ENCODE results near the gene ODC1.
"Not testable (repeated sequence)": the region's sequence is repeated elsewhere in the genome, so short reads cannot be mapped to it uniquely, and the experiment has no call there.

Gene ODC1

GRCh38 chr2:10493075-10493633, 45.0 kb upstream of the ODC1 start:
- in situ Hi-C loops (cut with MboI; ENCODE audit: low sequenced_read_pairs, unreplicated experiment) = no loop called here
- DNase-seq (ENCODE audit: low spot score) = no peak

GRCh38 chr2:10490806-10491291, 42.7 kb upstream of the ODC1 start:
- no peak for DNase-seq (ENCODE audit: low spot score)
- in situ Hi-C loops (cut with MboI; ENCODE audit: low sequenced_read_pairs, unreplicated experiment) = no loop called here
- TF ChIP-seq CTCF (IDR thresholded peaks at IDR 0.05; ENCODE audit: borderline replicate concordance, control extremely low read depth, extremely low read depth, insufficient read depth, missing control alignments) = no peak

More at GRCh38 chr2:10493075-10493633, 45.0 kb upstream of the ODC1 start:
- TF ChIP-seq CTCF (IDR thresholded peaks at IDR 0.05; ENCODE audit: borderline replicate concordance, control extremely low read depth, extremely low read depth, insufficient read depth, missing control alignments) = no peak

- in situ Hi-C loops (cut with MboI; ENCODE audit: low sequenced_read_pairs, unreplicated experiment) = no loop called here
- no peak for TF ChIP-seq CTCF (IDR thresholded peaks at IDR 0.05; ENCODE audit: borderline replicate concordance, control extremely low read depth, extremely low read depth, insufficient read depth, missing control alignments)
- no peak for DNase-seq (ENCODE audit: low spot score)
These were observed 41.9 kb upstream of the ODC1 start for GRCh38 chr2:10489842-10490555.

GRCh38 chr2:10488142-10488541, 40.0 kb upstream of the ODC1 start:
- DNase-seq (ENCODE audit: low spot score); in situ Hi-C loops (cut with MboI; ENCODE audit: low sequenced_read_pairs, unreplicated experiment): not testable (repeated sequence)

- DNase-seq (ENCODE audit: low spot score); in situ Hi-C loops (cut with MboI; ENCODE audit: low sequenced_read_pairs, unreplicated experiment): not testable (repeated sequence)
These were observed 39.6 kb upstream of the ODC1 start for GRCh38 chr2:10487741-10488104.

GRCh38 chr2:10487081-10487740, 39.1 kb upstream of the ODC1 start:
- in situ Hi-C loops (cut with MboI; ENCODE audit: low sequenced_read_pairs, unreplicated experiment) = no loop called here
- no peak for TF ChIP-seq CTCF (IDR thresholded peaks at IDR 0.05; ENCODE audit: borderline replicate concordance, control extremely low read depth, extremely low read depth, insufficient read depth, missing control alignments)
- no peak for DNase-seq (ENCODE audit: low spot score)

GRCh38 chr2:10486601-10487079, 38.5 kb upstream of the ODC1 start:
- TF ChIP-seq CTCF (IDR thresholded peaks at IDR 0.05; ENCODE audit: borderline replicate concordance, control extremely low read depth, extremely low read depth, insufficient read depth, missing control alignments) = no peak
- DNase-seq (ENCODE audit: low spot score) = no peak
- in situ Hi-C loops (cut with MboI; ENCODE audit: low sequenced_read_pairs, unreplicated experiment) = no loop called here

Data from GM13976 (cell line).